ENCODE measurements around the gene RBM26. TPM values are rescaled to one million over a fixed set of nuclear protein-coding genes. Genes with fewer than 3 reads are reported as not detected.

Gene RBM26, protein sequence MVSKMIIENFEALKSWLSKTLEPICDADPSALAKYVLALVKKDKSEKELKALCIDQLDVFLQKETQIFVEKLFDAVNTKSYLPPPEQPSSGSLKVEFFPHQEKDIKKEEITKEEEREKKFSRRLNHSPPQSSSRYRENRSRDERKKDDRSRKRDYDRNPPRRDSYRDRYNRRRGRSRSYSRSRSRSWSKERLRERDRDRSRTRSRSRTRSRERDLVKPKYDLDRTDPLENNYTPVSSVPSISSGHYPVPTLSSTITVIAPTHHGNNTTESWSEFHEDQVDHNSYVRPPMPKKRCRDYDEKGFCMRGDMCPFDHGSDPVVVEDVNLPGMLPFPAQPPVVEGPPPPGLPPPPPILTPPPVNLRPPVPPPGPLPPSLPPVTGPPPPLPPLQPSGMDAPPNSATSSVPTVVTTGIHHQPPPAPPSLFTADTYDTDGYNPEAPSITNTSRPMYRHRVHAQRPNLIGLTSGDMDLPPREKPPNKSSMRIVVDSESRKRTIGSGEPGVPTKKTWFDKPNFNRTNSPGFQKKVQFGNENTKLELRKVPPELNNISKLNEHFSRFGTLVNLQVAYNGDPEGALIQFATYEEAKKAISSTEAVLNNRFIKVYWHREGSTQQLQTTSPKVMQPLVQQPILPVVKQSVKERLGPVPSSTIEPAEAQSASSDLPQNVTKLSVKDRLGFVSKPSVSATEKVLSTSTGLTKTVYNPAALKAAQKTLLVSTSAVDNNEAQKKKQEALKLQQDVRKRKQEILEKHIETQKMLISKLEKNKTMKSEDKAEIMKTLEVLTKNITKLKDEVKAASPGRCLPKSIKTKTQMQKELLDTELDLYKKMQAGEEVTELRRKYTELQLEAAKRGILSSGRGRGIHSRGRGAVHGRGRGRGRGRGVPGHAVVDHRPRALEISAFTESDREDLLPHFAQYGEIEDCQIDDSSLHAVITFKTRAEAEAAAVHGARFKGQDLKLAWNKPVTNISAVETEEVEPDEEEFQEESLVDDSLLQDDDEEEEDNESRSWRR
- 100 to 1,000 TPM in 2 of 5 experiments, 10 to 100 TPM in 3; 75.4 to 136 (median 85.2) TPM for total RNA-seq
- polyA plus RNA-seq = 10 to 100 TPM; 15.7 to 18.8 TPM
- total RNA-seq = 178 reads per million, percentile 92 among the genes with 10 or more reads in this experiment

DNA sequence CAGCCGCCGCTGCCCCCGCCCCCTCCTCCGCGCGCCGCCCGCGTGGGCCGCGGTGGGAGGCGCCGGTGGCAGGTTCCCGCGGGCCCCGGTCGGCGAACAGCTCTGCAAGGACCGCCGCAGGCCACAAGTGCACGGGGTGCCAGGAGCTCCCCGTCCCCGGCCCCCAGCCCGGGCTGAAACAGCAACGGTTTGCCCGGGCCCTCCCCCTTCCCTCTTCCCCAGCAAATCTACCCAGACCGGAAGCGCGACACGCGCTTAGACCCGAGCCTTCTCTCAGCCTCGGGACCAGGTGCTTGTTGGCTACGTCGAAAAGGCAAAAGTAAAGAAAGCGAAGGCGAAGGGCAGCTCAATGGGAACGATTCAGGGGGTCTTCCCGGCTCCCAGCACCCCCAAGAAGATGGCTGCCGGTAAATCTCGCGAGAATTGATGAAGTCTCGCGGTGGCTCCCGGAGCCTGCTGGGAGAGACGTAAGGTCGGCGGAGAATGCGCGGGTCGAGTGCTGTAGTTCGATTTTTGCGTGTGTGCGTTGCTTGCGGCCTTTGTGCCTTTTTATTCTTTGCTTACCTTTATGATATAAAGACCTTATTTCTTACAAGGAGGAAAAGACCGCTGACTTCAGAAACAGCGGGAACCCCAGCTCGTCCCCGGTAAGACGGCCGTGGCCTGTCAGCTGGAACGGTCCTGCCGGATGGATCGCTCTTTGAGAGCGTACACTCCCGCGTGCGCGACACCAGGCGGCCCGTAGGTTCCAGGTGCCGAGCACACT, at the start of gene RBM26:
TSS of gene RBM26 (minus strand) at position 425 of the 766 bp plus-strand sequence. CDS start 481 bp downstream, outside the sequence.
- intact Hi-C loops (cut with micrococcal nuclease) = loop anchor here (1.0 to 5.0 kb wide), 8 partner anchors 13 to 1709 kb away; partner anchors contain the start of genes NDFIP2 (in 2 of the 2), OBI1 (in 2 of the 2) and SLAIN1 (in 1 of the 2)
- Mint-ChIP-seq H3K36me3 (peaks cover 0 to 12% (median 0%) of the 10 kb centered on the region in 5 donors), H3K4me3 (peak within 1 kb of the TSS in 5 of 10 donors; percentile 93 to 97 (median 95)), H3K9me3 (peaks cover 0 to 3% (median 0%) of the 10 kb centered on the region in 11 donors), H3K27ac (peak within 1 kb of the TSS in 5 of 9 donors; percentile 97 to 99 (median 99)), H3K4me1 (peaks cover 31 to 49% (median 36%) of the 10 kb centered on the region in 7 donors), H3K27me3 (no peaks in the 10 kb centered on the region)
- peak within 1 kb of the TSS; percentile 93 for H3K4me3 ChIP-seq (ENCODE audit: low read length)
- DNase-seq (peak; percentile 87 to 96 (median 93)), ATAC-seq (peak; percentile 92)
- H3K36me3 ChIP-seq (ENCODE audit: control insufficient read depth in 2 of 3, insufficient read depth in 3 of 3, low read length in 3 of 3) = peaks cover 0 to 7% (median 0%) of the 10 kb centered on the region in 3 experiments
- peaks cover 33 to 44% of the 10 kb centered on the region in 2 donors for H3K4me1 ChIP-seq (ENCODE audit: control insufficient read depth in 2 of 2, insufficient read depth in 2 of 2, low read length in 2 of 2)
- H3K27me3 ChIP-seq (ENCODE audit: control insufficient read depth in 2 of 2, insufficient read depth in 2 of 2, low read length in 2 of 2) = no peaks in the 10 kb centered on the region
- POLR2A ChIA-PET = interaction anchor here (0.8 to 3.5 kb wide), 8 partner anchors 8 to 76 kb away, joined by 3 to 82 read pairs (median 4); no protein-coding TSS in a partner anchor
- peak within 1 kb of the TSS; percentile 91 for H3K27ac ChIP-seq (ENCODE audit: low read depth, low read length)
- H3K9me3 ChIP-seq (ENCODE audit: control insufficient read depth in 2 of 3, low read length in 3 of 3) = no peaks in the 10 kb centered on the region
- CTCF ChIA-PET = interaction anchor here (1.1 to 4.0 kb wide), 4 partner anchors 13 to 135 kb away, joined by 3 to 34 read pairs (median 10); no protein-coding TSS in a partner anchor

DNA sequence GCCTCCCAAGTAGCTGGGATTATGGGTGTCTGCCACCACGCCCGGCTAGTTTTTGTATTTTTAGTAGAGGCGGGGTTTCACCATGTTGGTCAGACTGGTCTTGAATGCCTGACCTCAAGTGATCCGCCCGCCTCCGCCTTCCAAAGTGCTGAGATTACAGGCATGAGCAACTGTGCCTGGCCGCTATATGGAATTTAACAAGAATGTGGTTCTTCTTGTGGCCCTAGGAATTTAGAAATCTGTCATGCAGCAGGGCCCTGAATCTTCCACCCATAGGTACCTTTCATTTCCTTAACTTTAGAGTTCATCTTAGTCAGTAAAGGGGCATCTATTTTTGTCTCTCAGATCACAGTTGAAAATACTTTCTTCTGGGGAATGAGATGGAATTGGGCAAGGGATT, 49.3 kb upstream of the RBM26 start:
- Histone ChIP-seq H3K9me3 (ENCODE audit: control insufficient read depth in 2 of 3, low read length in 3 of 3) (no peaks in the 10 kb centered on the region), H3K27ac (ENCODE audit: low read depth, low read length) (no peak overlapping the region), H3K27me3 (ENCODE audit: control insufficient read depth in 2 of 2, insufficient read depth in 2 of 2, low read length in 2 of 2) (no peaks in the 10 kb centered on the region), H3K4me3 (ENCODE audit: low read length) (no peak overlapping the region), H3K4me1 (ENCODE audit: control insufficient read depth in 2 of 2, insufficient read depth in 2 of 2, low read length in 2 of 2) (peaks cover 11 to 15% of the 10 kb centered on the region in 2 donors), H3K36me3 (ENCODE audit: control insufficient read depth in 2 of 3, insufficient read depth in 3 of 3, low read length in 3 of 3) (no peaks in the 10 kb centered on the region)
- intact Hi-C loops (cut with micrococcal nuclease) = no loop called here
- Mint-ChIP-seq H3K9me3 (peaks cover 0 to 5% (median 0%) of the 10 kb centered on the region in 11 donors), H3K4me1 (peaks cover 6 to 57% (median 20%) of the 10 kb centered on the region in 7 donors), H3K27ac (no peak overlapping the region), H3K4me3 (no peak overlapping the region), H3K27me3 (no peaks in the 10 kb centered on the region), H3K36me3 (peaks cover 0 to 14% (median 0%) of the 10 kb centered on the region in 5 donors)
- ATAC-seq = no peak
- ChIA-PET CTCF (no interaction called here), POLR2A (interaction anchor here (1.0 kb wide), 1 partner anchor 50 kb away, joined by 3 read pairs; the partner anchor contains the start of gene RBM26)
- no peak for DNase-seq

DNA sequence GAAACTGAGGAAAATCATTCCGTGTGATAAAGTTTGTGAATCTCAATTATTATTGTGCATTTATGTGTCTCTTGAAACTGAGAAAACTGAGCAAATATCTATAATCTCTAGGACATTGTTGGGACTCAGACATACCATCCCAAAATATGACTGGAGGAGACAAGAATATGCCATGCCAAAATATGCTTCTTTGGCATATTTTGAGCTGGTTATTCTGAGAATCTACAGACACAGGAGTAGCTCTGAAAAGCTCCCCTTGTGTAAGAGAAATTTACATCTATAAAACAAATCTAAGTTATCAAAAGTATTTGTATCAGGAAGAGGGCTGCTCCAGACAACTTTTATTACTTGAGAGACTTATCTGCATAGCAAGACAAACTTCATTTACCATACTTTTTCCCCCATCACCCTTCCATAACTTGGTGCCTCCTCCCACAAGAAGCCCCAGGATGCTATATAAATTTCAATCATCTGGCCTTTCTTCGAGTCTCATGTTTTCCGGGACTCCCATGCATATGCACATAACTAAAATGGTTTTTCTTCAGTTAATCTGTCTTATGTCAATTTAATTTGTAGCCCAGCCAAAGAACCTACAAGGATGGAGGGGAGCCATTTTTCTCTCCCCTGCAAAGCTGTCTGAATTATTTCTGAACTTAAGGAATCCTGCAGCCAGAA, 46.3 kb upstream of the RBM26 start:
- Mint-ChIP-seq H3K9me3 (peaks cover 0 to 9% (median 0%) of the 10 kb centered on the region in 11 donors), H3K4me3 (peak overlapping the region in 1 of 10 donors; percentile 84), H3K27ac (peak overlapping the region in 3 of 9 donors; percentile 43 to 92 (median 54)), H3K4me1 (peaks cover 21 to 67% (median 38%) of the 10 kb centered on the region in 7 donors), H3K36me3 (peaks cover 0 to 18% (median 0%) of the 10 kb centered on the region in 5 donors), H3K27me3 (no peaks in the 10 kb centered on the region)
- no peak for ATAC-seq
- Histone ChIP-seq H3K27me3 (ENCODE audit: control insufficient read depth in 2 of 2, insufficient read depth in 2 of 2, low read length in 2 of 2) (no peaks in the 10 kb centered on the region), H3K9me3 (ENCODE audit: control insufficient read depth in 2 of 3, low read length in 3 of 3) (no peaks in the 10 kb centered on the region), H3K4me1 (ENCODE audit: control insufficient read depth in 2 of 2, insufficient read depth in 2 of 2, low read length in 2 of 2) (peaks cover 19 to 28% of the 10 kb centered on the region in 2 donors), H3K4me3 (ENCODE audit: low read length) (no peak overlapping the region), H3K36me3 (ENCODE audit: control insufficient read depth in 2 of 3, insufficient read depth in 3 of 3, low read length in 3 of 3) (no peaks in the 10 kb centered on the region), H3K27ac (ENCODE audit: low read depth, low read length) (no peak overlapping the region)
- intact Hi-C loops (cut with micrococcal nuclease) = no loop called here
- CTCF ChIA-PET = interaction anchor here (1.3 kb wide), 1 partner anchor 29 kb away, joined by 3 read pairs; no protein-coding TSS in a partner anchor
- no peak for DNase-seq
- POLR2A ChIA-PET = no interaction called here

DNA sequence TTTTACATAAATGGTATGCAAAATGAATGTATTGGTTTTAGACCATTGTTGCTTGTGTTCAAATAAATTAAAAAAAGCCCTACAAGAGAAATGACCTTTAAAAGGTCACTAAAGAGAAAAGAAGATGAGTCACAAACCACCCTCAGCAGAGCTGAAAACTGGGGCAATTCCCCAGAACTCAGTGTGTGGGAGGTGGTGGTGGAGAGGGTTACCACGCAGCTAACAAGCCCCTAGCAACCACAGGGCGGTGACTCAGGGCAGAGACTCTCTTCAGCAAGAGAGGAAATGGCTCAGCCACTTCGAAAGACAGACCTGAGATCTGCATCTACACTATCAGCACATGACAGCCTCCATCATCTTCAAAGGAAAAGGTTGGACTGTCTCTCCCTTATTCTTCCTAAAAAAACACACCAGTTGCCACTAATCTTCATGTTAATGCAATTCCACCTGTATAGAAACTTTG, 45.5 kb upstream of the RBM26 start:
- Histone ChIP-seq H3K27me3 (ENCODE audit: control insufficient read depth in 2 of 2, insufficient read depth in 2 of 2, low read length in 2 of 2) (no peaks in the 10 kb centered on the region), H3K9me3 (ENCODE audit: control insufficient read depth in 2 of 3, low read length in 3 of 3) (no peaks in the 10 kb centered on the region), H3K36me3 (ENCODE audit: control insufficient read depth in 2 of 3, insufficient read depth in 3 of 3, low read length in 3 of 3) (no peaks in the 10 kb centered on the region), H3K4me1 (ENCODE audit: control insufficient read depth in 2 of 2, insufficient read depth in 2 of 2, low read length in 2 of 2) (peaks cover 19 to 28% of the 10 kb centered on the region in 2 donors), H3K27ac (ENCODE audit: low read depth, low read length) (no peak overlapping the region), H3K4me3 (ENCODE audit: low read length) (no peak overlapping the region)
- H3K27ac Mint-ChIP-seq = peak overlapping the region; percentile 1 to 92 (median 43)
- ATAC-seq (peak; percentile 99), DNase-seq (peak; percentile 17 to 90 (median 51))
- peaks cover 24 to 64% (median 46%) of the 10 kb centered on the region in 7 donors for H3K4me1 Mint-ChIP-seq
- H3K9me3 Mint-ChIP-seq = peaks cover 0 to 6% (median 0%) of the 10 kb centered on the region in 11 donors
- peak overlapping the region in 8 of 10 donors; percentile 10 to 84 (median 32) for H3K4me3 Mint-ChIP-seq
- POLR2A ChIA-PET = interaction anchor here (0.8 kb wide), 1 partner anchor 30 kb away, joined by 4 read pairs; the partner anchor contains the start of gene NDFIP2
- CTCF ChIA-PET = interaction anchor here (1.3 kb wide), 1 partner anchor 30 kb away, joined by 3 read pairs; no protein-coding TSS in a partner anchor
- intact Hi-C loops (cut with micrococcal nuclease) = loop anchor here (1.0 to 2.0 kb wide), 7 partner anchors 27 to 71 kb away; partner anchors contain the start of genes NDFIP2 (in 2 of the 2) and RBM26 (in 1 of the 2)
- H3K36me3 Mint-ChIP-seq = peaks cover 0 to 14% (median 0%) of the 10 kb centered on the region in 5 donors
- no peaks in the 10 kb centered on the region for H3K27me3 Mint-ChIP-seq

DNA sequence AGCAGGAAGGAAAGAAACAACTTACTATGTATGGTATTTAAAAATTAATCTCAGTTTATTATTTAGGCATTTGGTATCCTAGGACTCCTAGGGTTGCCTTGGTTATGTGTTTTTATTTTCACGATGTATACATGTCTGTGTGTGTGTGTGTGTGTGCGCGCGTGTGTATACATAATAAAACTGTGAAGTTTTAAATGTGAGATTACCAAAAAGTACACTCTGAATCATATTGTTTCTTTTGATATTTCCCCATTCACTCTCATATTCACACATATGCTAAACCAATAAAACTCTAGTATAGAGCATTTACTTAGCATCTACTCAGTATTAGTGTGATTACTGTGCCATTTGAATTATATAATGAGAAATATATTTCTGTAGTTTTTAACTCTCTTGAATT, 44.1 kb upstream of the RBM26 start:
- H3K36me3 Mint-ChIP-seq = peaks cover 0 to 10% (median 0%) of the 10 kb centered on the region in 5 donors
- H3K9me3 ChIP-seq (ENCODE audit: control insufficient read depth in 2 of 3, low read length in 3 of 3) = no peaks in the 10 kb centered on the region
- H3K4me1 Mint-ChIP-seq = peaks cover 30 to 74% (median 56%) of the 10 kb centered on the region in 7 donors
- peaks cover 19 to 28% of the 10 kb centered on the region in 2 donors for H3K4me1 ChIP-seq (ENCODE audit: control insufficient read depth in 2 of 2, insufficient read depth in 2 of 2, low read length in 2 of 2)
- peaks cover 0 to 4% (median 0%) of the 10 kb centered on the region in 11 donors for H3K9me3 Mint-ChIP-seq
- H3K27ac ChIP-seq (ENCODE audit: low read depth, low read length) = no peak overlapping the region
- ATAC-seq (no peak), DNase-seq (peak in 1 of 9 donors; percentile 37)
- no peaks in the 10 kb centered on the region for H3K27me3 Mint-ChIP-seq
- H3K27me3 ChIP-seq (ENCODE audit: control insufficient read depth in 2 of 2, insufficient read depth in 2 of 2, low read length in 2 of 2) = no peaks in the 10 kb centered on the region
- intact Hi-C loops (cut with micrococcal nuclease) = loop anchor here (2.0 kb wide), 2 partner anchors 25 to 43 kb away; no protein-coding TSS in a partner anchor
- H3K36me3 ChIP-seq (ENCODE audit: control insufficient read depth in 2 of 3, insufficient read depth in 3 of 3, low read length in 3 of 3) = no peaks in the 10 kb centered on the region
- no peak overlapping the region for H3K4me3 Mint-ChIP-seq
- ChIA-PET POLR2A (interaction anchor here (1.0 kb wide), 1 partner anchor 9 kb away, joined by 6 read pairs; no protein-coding TSS in a partner anchor), CTCF (no interaction called here)
- no peak overlapping the region for H3K4me3 ChIP-seq (ENCODE audit: low read length)
- H3K27ac Mint-ChIP-seq = no peak overlapping the region
